Neural cell (in vitro differentiated cells): ENCODE data around the gene NID2. TPM values are rescaled to one million over a fixed set of nuclear protein-coding genes. Genes with fewer than 3 reads are reported as not detected.

Experiments used
- H2AFZ ChIP-seq: fragments of 200-600, 300-800 bp; sonication (generic), shearing (Covaris generic); 2 replicates; pipeline ENCODE4 v1.6.0; 2014; ENCODE audit warnings: low read depth, mild to moderate bottlenecking, antibody characterized with exemption, low read length, moderate library complexity
- H3F3A ChIP-seq: fragments of 200-600 bp; shearing (Covaris generic); 2 replicates; pipeline ENCODE4 v1.6.1; 2016; ENCODE audit warnings: mild to moderate bottlenecking, moderate library complexity, mixed read lengths, antibody characterized with exemption, low read length; ENCODE audit not compliant: insufficient read depth, poor library complexity, severe bottlenecking
- H3K27ac ChIP-seq: fragments of 200-600, 300-800 bp; sonication (generic), shearing (Covaris generic); 2 replicates; pipeline ENCODE4 v1.5.1; 2014; ENCODE audit warnings: mild to moderate bottlenecking, low read length, moderate library complexity
- H3K27me3 ChIP-seq: fragments of 300-800, 200-600 bp; sonication (generic), shearing (Covaris generic); 2 replicates; pipeline ENCODE4 v1.6.0; 2014; ENCODE audit warnings: mild to moderate bottlenecking, low read depth, low read length, moderate library complexity; ENCODE audit not compliant: insufficient read depth
- H3K36me3 ChIP-seq: fragments of 300-800, 200-600 bp; sonication (generic), shearing (Covaris generic); 2 replicates; pipeline ENCODE4 v1.5.1; 2014; ENCODE audit warnings: mild to moderate bottlenecking, antibody characterized with exemption, low read length, moderate library complexity; ENCODE audit not compliant: insufficient read depth
- H3K4me2 ChIP-seq: fragments of 300-800, 200-600 bp; sonication (generic), shearing (Covaris generic); 2 replicates; pipeline ENCODE4 v1.6.0; 2014; ENCODE audit warnings: mild to moderate bottlenecking, low read length
- H3K4me3 ChIP-seq: fragments of 300-800, 200-600 bp; sonication (generic), shearing (Covaris generic); 2 replicates; pipeline ENCODE4 v1.5.1; 2014; ENCODE audit warnings: mild to moderate bottlenecking, low read length, moderate library complexity
- H3K79me2 ChIP-seq: fragments of 200-600 bp; shearing (Covaris generic); replicated peaks from 2 replicates; pipeline ENCODE4 v1.6.0; 2014; ENCODE audit warnings: mild to moderate bottlenecking, low read length, moderate library complexity; ENCODE audit not compliant: insufficient read depth
- H3K9ac ChIP-seq: fragments of 300-800, 200-600 bp; sonication (generic), shearing (Covaris generic); 2 replicates; pipeline ENCODE4 v1.6.1; 2016; ENCODE audit warnings: mild to moderate bottlenecking, low read length, mixed read lengths
- H3K9me2 ChIP-seq: fragments of 200-600 bp; shearing (Covaris generic); 2 replicates; pipeline ENCODE4 v1.6.1; 2016; ENCODE audit warnings: mild to moderate bottlenecking, low read length, mixed read lengths; ENCODE audit not compliant: insufficient read depth
- H3K9me3 ChIP-seq: fragments of 200-600, 300-800 bp; sonication (generic), shearing (Covaris generic); 2 replicates; pipeline ENCODE4 v1.6.1; 2016; ENCODE audit warnings: mild to moderate bottlenecking, mixed run types, low read length, moderate library complexity, mixed read lengths
- H4K20me1 ChIP-seq: fragments of 200-600 bp; shearing (Covaris generic); 2 replicates; pipeline ENCODE4 v1.6.1; 2016; ENCODE audit warnings: mild to moderate bottlenecking, mixed run types; ENCODE audit not compliant: insufficient read depth
- EP300 ChIP-seq: fragments of 450-650 bp; conservative IDR thresholded peaks from 2 replicates; pipeline ENCODE4 v1.6.1; 2014; ENCODE audit warnings: antibody characterized with exemption, mild to moderate bottlenecking, moderate library complexity; ENCODE audit not compliant: poor library complexity, severe bottlenecking
- EZH2 ChIP-seq: fragments of 200-600, 300-800 bp; shearing (Covaris generic), sonication (generic); IDR thresholded peaks from 2 replicates; pipeline ENCODE4 v1.6.1; 2014; ENCODE audit warnings: antibody characterized with exemption, low read length, borderline replicate concordance, mild to moderate bottlenecking; ENCODE audit not compliant: insufficient read depth, poor library complexity, severe bottlenecking
- MXI1 ChIP-seq: fragments of 450-650 bp; conservative IDR thresholded peaks from 2 replicates; pipeline ENCODE4 v1.6.1; 2014; ENCODE audit warnings: antibody characterized with exemption, mild to moderate bottlenecking; ENCODE audit not compliant: poor library complexity, severe bottlenecking
- POLR2AphosphoS5 ChIP-seq: IDR thresholded peaks from 2 replicates; pipeline ENCODE4 v1.6.1; 2012
- RAD21 ChIP-seq: fragments of 450-650 bp; conservative IDR thresholded peaks from 2 replicates; pipeline ENCODE4 v1.6.1; 2014; ENCODE audit warnings: antibody characterized with exemption, mild to moderate bottlenecking, moderate library complexity
- SMC3 ChIP-seq: fragments of 450-650 bp; conservative IDR thresholded peaks from 2 replicates; pipeline ENCODE4 v1.6.1; 2014; ENCODE audit warnings: antibody characterized with exemption, mild to moderate bottlenecking, moderate library complexity; ENCODE audit not compliant: poor library complexity
- TAF1 ChIP-seq: IDR thresholded peaks from 2 replicates; pipeline ENCODE4 v1.6.1; 2012; ENCODE audit warnings: low read depth
- polyA plus RNA-seq: library from polyadenylated mRNA; depleted of rRNA; stranded (reverse); fragments of >200 nt; gene quantifications from 2 replicates; pipeline ENCODE4 v1.2.3, GENCODE V29; 2014
- TF ChIP-seq, protein P1 (sequence below): IDR thresholded peaks from 2 replicates; pipeline ENCODE4 v1.6.1; 2012; ENCODE audit warnings: borderline replicate concordance
- TF ChIP-seq, protein P2 (sequence below): fragments of 450-650 bp; IDR thresholded peaks from 2 replicates; pipeline ENCODE4 v1.5.1; 2014; ENCODE audit warnings: antibody characterized with exemption, mild to moderate bottlenecking, moderate library complexity; ENCODE audit not compliant: poor library complexity, severe bottlenecking

NID2 gene
- polyA plus RNA-seq, 1 donor from 2014 or later: 1.1 TPM

DNA sequence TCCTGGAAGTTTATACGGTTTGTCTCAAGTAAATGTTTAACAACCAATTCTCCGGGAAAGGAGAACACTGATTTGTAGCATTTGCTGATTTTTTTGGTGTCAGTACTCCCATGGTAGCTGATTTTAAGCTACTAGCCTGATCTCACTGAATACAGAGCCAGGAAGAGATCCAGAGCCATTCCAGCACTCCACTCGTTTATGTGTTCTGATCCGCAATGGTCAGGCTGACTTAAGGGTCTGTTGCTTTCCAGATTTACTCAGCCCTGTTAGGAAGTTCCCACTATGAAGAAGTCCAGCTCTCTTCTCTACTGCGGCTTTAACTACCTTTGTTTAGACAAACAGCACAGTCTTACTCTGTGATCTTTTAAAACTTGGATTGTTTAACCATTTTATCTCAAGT is 38.0 kb upstream of the NID2 start:
- TF ChIP-seq RAD21: no peak
- TF ChIP-seq, protein P1, sequence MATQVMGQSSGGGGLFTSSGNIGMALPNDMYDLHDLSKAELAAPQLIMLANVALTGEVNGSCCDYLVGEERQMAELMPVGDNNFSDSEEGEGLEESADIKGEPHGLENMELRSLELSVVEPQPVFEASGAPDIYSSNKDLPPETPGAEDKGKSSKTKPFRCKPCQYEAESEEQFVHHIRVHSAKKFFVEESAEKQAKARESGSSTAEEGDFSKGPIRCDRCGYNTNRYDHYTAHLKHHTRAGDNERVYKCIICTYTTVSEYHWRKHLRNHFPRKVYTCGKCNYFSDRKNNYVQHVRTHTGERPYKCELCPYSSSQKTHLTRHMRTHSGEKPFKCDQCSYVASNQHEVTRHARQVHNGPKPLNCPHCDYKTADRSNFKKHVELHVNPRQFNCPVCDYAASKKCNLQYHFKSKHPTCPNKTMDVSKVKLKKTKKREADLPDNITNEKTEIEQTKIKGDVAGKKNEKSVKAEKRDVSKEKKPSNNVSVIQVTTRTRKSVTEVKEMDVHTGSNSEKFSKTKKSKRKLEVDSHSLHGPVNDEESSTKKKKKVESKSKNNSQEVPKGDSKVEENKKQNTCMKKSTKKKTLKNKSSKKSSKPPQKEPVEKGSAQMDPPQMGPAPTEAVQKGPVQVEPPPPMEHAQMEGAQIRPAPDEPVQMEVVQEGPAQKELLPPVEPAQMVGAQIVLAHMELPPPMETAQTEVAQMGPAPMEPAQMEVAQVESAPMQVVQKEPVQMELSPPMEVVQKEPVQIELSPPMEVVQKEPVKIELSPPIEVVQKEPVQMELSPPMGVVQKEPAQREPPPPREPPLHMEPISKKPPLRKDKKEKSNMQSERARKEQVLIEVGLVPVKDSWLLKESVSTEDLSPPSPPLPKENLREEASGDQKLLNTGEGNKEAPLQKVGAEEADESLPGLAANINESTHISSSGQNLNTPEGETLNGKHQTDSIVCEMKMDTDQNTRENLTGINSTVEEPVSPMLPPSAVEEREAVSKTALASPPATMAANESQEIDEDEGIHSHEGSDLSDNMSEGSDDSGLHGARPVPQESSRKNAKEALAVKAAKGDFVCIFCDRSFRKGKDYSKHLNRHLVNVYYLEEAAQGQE: no peak
- no peak for TF ChIP-seq TAF1
- TF ChIP-seq EZH2: no peak
- TF ChIP-seq EP300: no peak
- no peak for TF ChIP-seq POLR2AphosphoS5
- no peak for TF ChIP-seq SMC3
- no peak for TF ChIP-seq MXI1
- TF ChIP-seq, protein P2, sequence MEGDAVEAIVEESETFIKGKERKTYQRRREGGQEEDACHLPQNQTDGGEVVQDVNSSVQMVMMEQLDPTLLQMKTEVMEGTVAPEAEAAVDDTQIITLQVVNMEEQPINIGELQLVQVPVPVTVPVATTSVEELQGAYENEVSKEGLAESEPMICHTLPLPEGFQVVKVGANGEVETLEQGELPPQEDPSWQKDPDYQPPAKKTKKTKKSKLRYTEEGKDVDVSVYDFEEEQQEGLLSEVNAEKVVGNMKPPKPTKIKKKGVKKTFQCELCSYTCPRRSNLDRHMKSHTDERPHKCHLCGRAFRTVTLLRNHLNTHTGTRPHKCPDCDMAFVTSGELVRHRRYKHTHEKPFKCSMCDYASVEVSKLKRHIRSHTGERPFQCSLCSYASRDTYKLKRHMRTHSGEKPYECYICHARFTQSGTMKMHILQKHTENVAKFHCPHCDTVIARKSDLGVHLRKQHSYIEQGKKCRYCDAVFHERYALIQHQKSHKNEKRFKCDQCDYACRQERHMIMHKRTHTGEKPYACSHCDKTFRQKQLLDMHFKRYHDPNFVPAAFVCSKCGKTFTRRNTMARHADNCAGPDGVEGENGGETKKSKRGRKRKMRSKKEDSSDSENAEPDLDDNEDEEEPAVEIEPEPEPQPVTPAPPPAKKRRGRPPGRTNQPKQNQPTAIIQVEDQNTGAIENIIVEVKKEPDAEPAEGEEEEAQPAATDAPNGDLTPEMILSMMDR: no peak
- no peak overlapping the region for H3K4me3 ChIP-seq
- H3K9me2 ChIP-seq: no peaks in the 10 kb centered on the region
- H2AFZ ChIP-seq: no peak overlapping the region
- H3K9ac ChIP-seq: no peak overlapping the region
- no peaks in the 10 kb centered on the region for H3K27me3 ChIP-seq
- H3K36me3 ChIP-seq: no peaks in the 10 kb centered on the region
- H3F3A ChIP-seq: no peaks in the 10 kb centered on the region
- no peaks in the 10 kb centered on the region for H3K9me3 ChIP-seq
- H3K27ac ChIP-seq: no peak overlapping the region
- no peaks in the 10 kb centered on the region for H4K20me1 ChIP-seq
- no peak overlapping the region for H3K4me2 ChIP-seq
- no peaks in the 10 kb centered on the region for H3K79me2 ChIP-seq

DNA sequence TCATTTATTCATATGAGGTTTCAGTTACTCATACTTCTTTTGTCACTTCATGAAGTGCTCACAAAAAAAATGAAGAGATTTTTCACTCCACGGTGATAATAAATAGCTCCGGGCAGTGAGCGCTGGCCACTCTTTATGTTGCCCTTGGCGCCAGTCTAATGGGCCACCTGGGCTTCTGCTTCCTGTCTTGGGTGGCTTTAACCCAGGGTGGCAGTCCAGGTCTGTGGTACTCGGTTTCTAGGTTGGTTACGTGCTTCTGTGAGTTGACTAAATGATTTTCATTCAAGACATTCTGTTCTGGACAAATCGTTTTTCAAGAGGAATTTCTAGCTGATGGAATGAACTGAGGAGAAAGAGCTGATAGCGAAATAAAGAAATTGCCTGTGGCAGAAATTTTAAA is 34.6 kb upstream of the NID2 start:
- Histone ChIP-seq H3K27me3 (no peaks in the 10 kb centered on the region), H3K9me3 (no peaks in the 10 kb centered on the region), H3K9ac (no peak overlapping the region), H3K4me2 (no peak overlapping the region), H3F3A (no peaks in the 10 kb centered on the region), H3K9me2 (no peaks in the 10 kb centered on the region), H2AFZ (no peak overlapping the region), H3K79me2 (no peaks in the 10 kb centered on the region), H3K4me3 (no peak overlapping the region), H3K27ac (no peak overlapping the region), H3K36me3 (no peaks in the 10 kb centered on the region), H4K20me1 (no peaks in the 10 kb centered on the region)
- no peak for TF ChIP-seq SMC3
- no peak for TF ChIP-seq TAF1
- TF ChIP-seq POLR2AphosphoS5: no peak
- no peak for TF ChIP-seq MXI1
- no peak for TF ChIP-seq EZH2
- TF ChIP-seq, protein P2: no peak
- TF ChIP-seq EP300: no peak
- TF ChIP-seq, protein P1: no peak
- TF ChIP-seq RAD21: no peak
